Activated T-cell treated with anti-CD3 and anti-CD28 coated beads for 48 hours (primary cell): ENCODE measurements around the gene BUB1.
"Not testable (repeated sequence)": the region's sequence is repeated elsewhere in the genome, so short reads cannot be mapped to it uniquely, and the experiment has no call there.

Experiments
- DNase-seq: peaks from one replicate; pipeline ENCODE4 v3.0.0-alpha.2; 2020; ENCODE audit warnings: low read depth

The BUB1 gene

DNA sequence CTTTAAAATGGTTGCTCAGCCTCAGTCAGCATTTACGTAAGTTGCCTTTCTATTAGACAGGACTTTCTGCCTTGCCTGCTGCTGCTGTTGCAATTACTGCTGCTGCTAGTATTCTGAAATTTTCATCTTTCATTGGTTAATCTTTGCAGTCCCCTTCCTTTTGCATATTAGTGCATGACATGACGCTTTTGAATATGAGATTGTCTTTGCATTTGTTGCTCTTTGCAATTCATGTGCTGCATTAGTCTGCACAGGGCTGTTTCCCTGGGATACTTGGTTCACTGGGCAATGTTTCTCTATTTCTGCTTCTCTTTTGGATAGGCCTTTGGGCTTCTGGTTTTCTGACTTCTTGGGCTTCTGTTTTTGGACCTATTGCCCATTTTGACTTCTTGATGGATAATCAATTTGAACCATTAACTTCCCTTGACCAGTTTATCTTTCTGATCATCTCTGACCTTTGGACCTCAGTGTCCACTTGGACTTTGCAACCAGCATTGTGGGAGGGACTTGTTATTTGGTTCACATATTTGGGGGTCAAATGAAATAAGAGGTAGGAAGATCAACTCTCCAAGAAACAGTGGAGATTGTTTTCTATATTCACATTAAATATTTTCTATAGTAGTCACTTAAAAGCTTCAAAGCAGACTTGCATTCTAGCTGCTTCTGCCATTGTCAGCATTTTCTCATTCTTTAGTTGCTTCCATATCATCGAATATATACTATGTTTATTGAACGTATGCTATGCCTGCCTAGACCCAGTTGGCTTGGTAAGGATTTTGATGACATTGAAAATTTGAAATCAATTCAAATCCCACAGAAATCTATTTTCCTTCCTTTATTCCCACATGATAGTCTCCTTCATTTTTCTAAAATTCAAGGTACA is 12.5 kb upstream of the BUB1 start:
- DNase-seq: no peak

DNA sequence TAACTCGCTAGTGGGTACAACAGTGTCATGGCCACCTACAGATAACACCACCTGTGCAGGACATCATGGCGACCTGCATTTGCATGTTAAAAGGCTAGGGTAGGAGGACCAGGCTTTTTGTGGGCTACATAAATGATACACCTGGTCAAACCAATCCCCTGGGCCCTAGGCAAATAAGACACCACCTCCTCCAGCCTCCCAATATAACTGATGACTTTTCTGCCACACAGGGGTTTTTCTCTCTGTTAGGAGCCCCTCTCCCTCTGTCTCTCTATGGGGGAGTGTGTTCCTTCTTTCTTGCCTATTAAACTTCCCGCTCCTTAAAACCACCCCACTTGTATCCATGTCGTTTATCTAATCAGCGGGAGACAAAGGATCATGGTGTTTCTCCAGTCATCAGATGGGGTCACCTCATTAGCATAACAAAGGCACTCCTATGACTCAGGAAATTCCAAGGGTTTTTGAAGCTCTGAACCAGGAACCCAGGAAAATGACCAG is 10.8 kb upstream of the BUB1 start:
- no peak for DNase-seq

DNA sequence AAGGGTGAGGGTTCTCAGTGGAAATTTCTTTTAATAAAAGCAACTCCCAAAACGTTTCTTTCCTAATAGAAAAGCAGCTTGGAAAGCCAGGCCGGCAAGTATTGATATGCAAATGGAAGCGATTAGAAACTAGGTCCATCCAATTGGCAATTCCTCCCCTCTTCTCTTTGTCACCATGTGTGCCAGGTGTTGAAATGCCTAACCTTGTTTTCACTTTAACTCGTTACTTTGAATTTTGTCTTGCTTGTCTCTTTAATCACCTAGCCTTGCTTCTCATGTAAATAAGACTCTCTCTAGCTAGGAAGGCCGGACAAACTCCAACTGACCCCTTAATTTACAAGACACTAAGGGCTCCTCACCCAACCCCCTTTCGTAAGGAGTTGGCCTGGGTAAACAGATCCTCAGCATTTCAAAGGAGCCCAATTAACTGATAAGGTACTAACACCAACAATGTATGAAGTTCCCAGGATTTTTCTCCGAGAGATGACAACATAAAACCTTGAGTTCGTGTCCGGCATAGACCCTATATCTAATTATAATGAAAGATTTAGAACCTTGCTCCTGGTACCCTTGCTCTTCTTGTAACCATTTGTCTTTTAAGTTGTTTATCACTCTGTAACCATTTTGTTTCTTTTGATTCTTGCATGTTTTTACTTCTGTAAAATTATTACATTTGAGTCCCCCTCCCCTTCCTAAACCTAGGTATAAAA is 10.1 kb upstream of the BUB1 start:
- DNase-seq: not testable (repeated sequence)

DNA sequence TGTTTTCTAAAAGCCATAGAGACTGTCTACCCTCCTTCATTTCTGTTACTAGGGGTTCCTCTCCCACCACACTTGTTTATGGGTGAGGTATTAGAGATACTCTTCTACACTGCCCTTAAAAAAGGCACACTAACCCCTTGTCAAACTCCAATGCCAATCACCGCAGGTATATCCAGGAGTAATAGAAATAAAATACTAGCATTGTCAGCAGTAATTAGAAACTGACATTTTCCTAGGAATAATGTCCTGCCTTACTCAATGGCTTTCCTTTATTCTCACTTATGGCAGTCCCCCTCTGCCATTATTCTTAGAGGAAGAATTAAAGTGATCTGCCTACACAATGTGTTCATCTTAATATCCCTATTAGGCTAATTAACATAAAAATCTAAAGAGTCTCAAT is 5.0 kb upstream of the BUB1 start:
- no peak for DNase-seq

DNA sequence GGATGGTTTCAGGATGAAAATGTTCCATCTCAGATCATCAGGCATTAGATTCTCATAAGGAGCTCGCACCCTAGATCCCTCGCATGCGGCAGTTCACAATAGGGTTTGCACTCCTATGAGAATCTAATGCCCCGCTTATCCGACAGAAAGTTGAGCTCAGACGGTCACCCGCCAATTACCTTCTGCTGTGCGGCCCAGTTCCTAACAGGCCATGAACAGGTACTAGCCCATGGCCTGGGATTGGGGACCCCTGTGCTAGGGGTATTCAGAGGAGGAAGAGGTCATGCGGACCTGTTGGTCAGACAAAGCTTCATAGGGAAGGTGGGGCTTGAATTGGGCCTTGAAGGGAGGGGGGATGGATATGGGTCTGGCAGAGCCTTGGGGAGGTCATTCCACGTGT is 4.4 kb upstream of the BUB1 start:
- no peak for DNase-seq

DNA sequence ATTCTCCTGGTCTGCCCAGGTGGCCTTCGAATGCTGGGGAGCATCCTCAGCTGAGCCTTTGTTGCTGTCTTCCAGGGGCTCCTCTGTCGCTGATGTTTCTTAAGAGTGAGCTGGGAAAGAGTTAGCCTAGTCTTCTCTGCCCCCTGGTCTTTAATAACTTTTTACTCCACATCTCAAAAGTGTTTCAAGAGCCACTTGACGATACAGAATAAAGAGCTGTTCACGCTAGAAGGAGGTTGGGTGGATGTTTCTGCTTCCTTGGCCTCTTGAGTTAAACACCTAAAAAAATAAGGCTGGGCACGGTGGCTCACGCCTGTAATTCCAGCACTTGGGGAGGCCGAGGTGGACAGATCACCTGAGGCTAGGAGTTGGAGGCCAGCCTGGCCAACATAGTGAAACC is 2.8 kb upstream of the BUB1 start:
- no peak for DNase-seq

DNA sequence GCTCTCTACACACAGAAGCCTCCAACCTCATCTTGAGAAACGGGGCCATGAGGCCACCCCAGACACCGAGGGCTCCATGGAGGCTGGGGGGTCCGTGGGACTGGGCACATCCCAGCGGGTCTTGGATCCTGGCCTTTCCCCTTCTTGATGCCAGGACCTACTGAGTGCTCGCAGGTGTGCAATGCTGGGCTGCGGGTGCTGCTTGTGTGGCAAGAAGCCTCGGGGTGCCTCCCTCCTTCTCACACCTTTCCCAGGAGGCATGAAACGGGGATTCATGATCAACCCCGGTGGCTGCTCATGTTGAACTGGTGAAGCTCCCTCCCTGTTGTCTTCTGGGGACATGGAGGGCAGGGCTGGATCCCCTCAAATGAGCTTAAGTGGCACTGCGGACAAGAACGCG is 2.0 kb upstream of the BUB1 start:
- no peak for DNase-seq

DNA sequence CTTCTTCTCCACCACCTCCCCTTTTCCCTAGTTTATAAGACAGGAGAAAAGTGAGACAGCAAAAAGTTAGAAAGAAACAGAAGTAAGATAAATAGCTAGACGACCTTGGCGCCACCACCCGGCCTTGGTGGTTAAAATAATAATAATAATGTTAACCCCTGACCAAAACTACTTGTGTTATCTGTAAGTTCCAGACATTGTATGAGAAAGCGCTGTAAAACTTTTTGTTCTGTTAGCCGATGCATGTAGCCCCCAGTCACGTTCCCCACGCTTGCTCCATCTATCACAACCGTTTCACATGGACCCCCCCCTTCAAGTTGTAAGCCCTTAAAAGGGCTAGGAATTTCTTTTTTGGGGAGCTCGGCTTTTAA is 1.5 kb upstream of the BUB1 start:
- no peak for DNase-seq

- DNase-seq: peak; percentile 5
Observed at GRCh38 chr2:110678457-110679336, 834 bp upstream of the BUB1 start.

DNA sequence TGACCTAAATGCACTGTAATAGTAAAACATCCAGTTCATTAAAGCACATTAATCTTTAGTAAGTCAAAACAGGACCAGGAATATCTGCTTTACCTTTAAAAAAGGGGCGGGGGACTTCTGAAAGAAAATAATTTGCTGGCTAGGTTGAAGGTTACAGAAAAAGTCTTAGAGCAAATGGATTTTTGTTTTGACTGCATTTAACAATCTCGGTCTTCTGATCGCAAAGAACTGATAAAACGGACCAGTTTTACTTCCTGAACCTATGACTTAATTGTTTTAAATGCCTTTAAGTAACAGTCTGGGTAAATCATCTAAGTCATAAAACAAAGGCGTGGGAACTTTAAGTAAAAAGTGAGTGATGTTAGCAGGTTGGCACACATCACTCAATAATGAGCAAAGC is 783 bp downstream of the BUB1 start:
- no peak for DNase-seq

- DNase-seq: no peak
Observed at GRCh38 chr2:110675679-110676078, 2.2 kb downstream of the BUB1 start.

DNA sequence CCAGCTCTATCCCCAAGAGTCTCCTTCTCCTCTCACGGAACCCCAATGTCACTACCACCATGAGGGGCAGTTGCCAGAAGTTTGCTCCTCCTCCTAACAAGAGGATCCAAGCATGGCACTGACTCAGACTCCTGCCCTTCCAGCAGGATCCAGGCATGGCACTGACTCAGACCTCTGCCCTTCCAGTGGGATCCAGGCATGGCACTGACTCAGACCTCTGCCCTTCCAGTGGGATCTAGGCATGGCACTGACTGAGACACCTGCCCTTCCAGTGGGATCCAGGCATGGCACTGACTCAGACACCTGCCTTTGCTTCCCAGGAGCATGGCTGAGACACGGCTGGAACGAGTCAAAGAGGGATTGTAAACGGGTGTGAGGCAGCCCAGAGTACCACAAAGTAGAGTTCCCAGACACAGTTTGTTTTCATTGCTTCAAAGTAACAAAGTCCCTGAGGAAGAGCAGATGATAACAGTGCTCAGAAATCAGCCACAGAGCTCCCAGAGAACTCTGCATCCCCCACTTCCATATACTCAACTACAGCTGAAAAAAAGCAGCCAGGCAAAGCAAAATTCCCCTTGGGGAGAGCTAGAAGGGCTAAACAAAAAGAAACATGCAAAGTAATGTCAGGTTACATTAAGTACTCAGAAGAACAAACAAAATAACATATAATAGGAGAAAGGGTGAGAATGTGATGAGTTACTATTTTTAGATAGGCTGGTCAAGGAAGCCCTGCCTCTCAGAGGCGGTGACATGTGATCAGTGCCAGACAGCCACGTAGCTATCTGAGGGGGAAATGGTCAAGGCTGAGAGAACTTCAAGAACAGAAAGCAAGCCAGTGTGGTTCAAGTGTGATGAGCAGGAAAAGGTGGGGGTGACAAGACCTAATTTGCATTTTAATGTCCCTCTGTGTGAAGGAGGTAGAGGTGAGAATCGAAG is 3.0 kb downstream of the BUB1 start:
- peak; percentile 2 for DNase-seq

GRCh38 chr2:110673201-110673600 is 4.7 kb downstream of the BUB1 start:
- no peak for DNase-seq

DNA sequence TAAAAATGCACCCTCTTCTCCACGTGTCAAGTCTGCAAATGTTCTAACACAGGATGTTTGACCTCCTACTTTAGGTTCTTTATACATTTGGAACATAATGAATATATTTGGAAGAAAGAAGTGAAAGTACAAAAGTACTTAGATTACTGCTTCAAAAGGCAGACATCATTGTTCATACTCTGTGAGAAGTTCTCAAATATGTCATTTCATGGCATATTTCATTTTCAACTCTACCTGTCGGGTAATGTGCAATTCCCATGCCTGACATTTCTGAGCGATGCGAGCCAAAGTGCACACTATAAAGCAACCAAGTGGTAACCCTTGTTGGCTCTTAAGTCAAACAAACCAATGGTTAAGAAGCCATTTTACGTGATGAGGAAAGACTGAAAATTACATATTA is 7.0 kb downstream of the BUB1 start:
- no peak for DNase-seq

DNA sequence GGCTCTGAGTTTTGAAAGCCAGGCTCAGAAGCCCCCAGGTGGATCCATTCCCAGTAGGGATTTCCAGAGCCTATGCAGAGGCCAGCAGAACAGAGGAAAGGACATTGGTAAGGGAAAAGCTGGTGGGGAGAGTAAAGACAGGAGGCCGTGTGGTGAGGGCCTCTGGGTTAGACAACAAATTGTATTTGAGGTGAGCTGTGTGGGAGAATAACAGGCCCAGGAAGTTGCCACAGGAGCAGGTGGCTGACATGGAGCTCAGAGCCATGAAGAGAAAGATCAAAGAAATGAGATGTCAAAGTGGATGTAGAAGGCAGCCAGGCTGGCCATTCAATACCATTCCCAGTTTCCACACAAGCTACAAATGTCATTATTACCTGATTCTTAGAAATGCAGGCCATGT is 8.8 kb downstream of the BUB1 start:
- no peak for DNase-seq

DNA sequence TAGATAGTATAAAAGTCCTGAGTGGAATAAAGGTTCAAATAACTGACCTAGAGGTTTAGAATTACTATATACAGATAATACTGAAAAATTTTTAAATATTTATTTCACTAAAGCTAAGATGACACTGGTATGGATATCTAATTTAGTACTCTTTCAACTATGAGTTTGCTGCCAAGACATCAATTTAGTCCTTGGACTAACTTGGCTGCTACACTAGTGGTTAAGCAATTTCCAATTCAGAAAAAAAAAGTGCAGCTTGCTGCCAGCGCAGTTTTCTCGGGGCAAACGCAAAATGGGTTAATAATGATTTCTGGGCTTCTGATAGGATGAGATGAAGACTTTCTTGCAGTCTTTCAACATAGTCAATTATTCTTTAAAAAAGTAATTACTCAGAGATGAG is 10.8 kb downstream of the BUB1 start:
- no peak for DNase-seq

DNA sequence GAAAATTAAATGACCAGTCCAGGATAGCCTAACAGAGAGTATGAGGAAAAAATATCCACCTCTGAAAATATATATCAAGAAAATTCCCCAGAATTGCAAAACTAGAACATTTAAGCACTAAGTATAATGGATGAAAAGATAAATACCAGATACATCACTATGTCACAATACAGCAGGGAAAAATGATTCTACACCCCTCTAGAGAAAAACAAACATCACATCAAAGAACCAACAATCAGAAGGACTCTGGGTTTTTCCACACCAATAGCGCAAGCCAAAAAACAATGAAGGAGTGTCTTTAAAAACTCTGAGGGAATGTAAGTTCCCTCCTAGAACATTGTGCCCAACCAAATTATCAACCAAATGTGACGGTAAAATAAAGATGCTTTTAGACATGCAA is 13.7 kb downstream of the BUB1 start:
- no peak for DNase-seq

GRCh38 chr2:110662560-110662959 is 15.3 kb downstream of the BUB1 start:
- DNase-seq: no peak

DNA sequence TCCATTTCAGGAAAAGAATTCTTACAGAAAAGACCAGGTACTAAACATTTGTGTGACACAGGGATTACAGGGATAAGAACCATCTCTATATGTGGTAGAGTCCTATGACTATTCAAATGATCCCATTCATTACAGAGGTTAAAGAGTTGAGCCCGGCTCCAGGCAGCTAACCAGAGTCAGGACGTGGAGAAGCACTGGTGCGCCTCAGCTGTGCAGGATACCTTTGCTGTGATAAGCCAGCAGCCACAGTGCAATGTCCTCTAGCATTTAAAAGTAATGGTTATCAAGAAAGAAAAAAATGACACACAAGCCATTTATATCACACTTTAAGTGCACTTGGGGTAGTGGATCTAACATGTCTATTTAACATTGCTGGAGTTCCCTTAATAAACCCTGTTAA is 17.3 kb downstream of the BUB1 start:
- DNase-seq: no peak

DNA sequence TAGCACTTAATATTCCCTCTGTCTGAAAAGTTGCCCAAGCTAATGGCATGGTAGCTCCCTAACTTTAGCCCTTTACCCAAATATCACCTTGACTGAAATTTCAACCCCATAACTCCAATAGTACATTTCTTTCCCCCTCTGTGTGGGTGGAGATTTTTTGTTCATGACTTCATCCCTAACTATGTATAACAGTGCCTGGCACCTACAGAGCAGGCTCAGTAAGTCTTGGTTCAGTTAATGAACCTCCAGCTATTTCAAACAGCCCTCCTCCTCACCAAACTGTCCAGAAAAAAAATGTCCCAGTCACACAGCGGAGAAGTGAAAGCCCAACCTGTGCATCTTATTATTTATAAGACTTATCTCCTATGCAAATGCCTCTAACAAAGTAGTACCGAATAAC is 18.6 kb downstream of the BUB1 start:
- no peak for DNase-seq

- DNase-seq: no peak
Observed at GRCh38 chr2:110657724-110658305, 20.0 kb downstream of the BUB1 start.
